OCI-LY7 (cell line): Measurements from ENCODE around the gene HNRNPR.

ENCODE experiments used
- CTCF ChIP-seq: fragments of 200-600 bp; sonication (generic); conservative IDR thresholded peaks from 2 replicates; pipeline ENCODE4 v1.5.1; 2014; ENCODE audit warnings: mild to moderate bottlenecking, antibody characterized with exemption, low read length, moderate library complexity, mixed read lengths
- EZH2phosphoT487 ChIP-seq: fragments of 200-600 bp; sonication (generic); IDR thresholded peaks from 2 replicates; pipeline ENCODE4 v1.6.1; 2018; ENCODE audit warnings: low read depth, borderline replicate concordance, mild to moderate bottlenecking, mixed run types, antibody characterized with exemption, low read length, moderate library complexity, mixed read lengths

- TF ChIP-seq CTCF, result no peak
- TF ChIP-seq EZH2phosphoT487, result no peak
Measured at GRCh38 chr1:23344111-23344986, at the start of gene HNRNPR.
